ENCODE measurements around the gene PAX5.

- TF ChIP-seq, protein P1, sequence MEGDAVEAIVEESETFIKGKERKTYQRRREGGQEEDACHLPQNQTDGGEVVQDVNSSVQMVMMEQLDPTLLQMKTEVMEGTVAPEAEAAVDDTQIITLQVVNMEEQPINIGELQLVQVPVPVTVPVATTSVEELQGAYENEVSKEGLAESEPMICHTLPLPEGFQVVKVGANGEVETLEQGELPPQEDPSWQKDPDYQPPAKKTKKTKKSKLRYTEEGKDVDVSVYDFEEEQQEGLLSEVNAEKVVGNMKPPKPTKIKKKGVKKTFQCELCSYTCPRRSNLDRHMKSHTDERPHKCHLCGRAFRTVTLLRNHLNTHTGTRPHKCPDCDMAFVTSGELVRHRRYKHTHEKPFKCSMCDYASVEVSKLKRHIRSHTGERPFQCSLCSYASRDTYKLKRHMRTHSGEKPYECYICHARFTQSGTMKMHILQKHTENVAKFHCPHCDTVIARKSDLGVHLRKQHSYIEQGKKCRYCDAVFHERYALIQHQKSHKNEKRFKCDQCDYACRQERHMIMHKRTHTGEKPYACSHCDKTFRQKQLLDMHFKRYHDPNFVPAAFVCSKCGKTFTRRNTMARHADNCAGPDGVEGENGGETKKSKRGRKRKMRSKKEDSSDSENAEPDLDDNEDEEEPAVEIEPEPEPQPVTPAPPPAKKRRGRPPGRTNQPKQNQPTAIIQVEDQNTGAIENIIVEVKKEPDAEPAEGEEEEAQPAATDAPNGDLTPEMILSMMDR (IDR thresholded peaks at IDR 0.05): peak in 1 of 6 experiments; percentile 42
- TF ChIP-seq POLR2A (IDR thresholded peaks at IDR 0.05): no peak
Observed at GRCh38 chr9:36788534-36788933, 245.5 kb downstream of the PAX5 start.

Measured in esophagus squamous epithelium (tissue), 4 donors.